ENCODE data around the gene SND1.

The SND1 gene

DNA sequence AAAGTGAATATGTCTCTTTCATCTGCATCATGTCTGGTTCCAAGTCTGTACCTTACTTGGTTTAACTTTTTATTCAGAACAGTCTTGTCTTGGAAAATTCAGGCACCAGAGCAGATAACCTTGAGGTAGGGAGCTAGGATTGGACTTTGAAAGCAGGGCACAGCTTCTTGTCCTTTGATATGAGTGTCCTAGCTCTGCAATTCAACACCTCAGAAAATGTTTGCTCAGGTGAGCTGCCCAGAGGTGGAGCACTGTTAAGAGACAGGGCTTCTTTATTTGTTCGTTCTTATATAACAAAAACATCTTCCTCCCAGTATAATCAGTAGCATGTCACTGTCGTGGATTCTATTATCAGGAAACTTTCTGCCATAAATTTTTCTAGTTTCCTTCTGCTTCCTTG, 260.9 kb downstream of the SND1 start:
- TF ChIP-seq, protein P1, sequence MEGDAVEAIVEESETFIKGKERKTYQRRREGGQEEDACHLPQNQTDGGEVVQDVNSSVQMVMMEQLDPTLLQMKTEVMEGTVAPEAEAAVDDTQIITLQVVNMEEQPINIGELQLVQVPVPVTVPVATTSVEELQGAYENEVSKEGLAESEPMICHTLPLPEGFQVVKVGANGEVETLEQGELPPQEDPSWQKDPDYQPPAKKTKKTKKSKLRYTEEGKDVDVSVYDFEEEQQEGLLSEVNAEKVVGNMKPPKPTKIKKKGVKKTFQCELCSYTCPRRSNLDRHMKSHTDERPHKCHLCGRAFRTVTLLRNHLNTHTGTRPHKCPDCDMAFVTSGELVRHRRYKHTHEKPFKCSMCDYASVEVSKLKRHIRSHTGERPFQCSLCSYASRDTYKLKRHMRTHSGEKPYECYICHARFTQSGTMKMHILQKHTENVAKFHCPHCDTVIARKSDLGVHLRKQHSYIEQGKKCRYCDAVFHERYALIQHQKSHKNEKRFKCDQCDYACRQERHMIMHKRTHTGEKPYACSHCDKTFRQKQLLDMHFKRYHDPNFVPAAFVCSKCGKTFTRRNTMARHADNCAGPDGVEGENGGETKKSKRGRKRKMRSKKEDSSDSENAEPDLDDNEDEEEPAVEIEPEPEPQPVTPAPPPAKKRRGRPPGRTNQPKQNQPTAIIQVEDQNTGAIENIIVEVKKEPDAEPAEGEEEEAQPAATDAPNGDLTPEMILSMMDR (IDR thresholded peaks at IDR 0.05; ENCODE audit: control extremely low read depth, extremely low read depth, low read depth, missing control alignments): no peak
- CTCF ChIA-PET: interaction anchor here (1.2 to 3.4 kb wide), 3 partner anchors 10 to 16 kb away, joined by 3 to 11 read pairs (median 6); no protein-coding TSS in a partner anchor
- POLR2A ChIA-PET: no interaction called here
- DNase-seq (ENCODE audit: extremely low spot score): no peak

DNA sequence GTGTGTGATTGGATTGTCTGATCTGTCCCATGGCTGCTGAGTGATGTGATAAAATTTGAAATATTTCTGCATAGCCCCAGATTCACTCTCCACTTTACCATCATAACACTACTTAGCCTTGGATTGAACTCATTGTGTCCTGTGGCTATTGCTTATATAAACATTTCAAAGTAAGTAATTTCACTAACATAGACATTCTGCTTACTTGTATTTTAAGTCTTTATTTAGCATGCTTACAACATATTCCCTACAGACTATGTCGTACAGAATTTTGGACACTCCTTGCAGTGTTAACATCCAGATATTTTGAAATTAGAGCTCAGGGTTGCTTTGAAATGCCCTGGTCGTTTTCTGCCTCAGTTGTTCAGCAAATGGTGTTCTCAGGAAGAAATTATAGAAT, 261.7 kb downstream of the SND1 start:
- ChIA-PET CTCF (interaction anchor here (1.2 to 3.4 kb wide), 3 partner anchors 11 to 17 kb away, joined by 3 to 11 read pairs (median 6); no protein-coding TSS in a partner anchor), POLR2A (no interaction called here)
- TF ChIP-seq, protein P1 (IDR thresholded peaks at IDR 0.05; ENCODE audit: control extremely low read depth, extremely low read depth, low read depth, missing control alignments): no peak
- DNase-seq (ENCODE audit: extremely low spot score): no peak

DNA sequence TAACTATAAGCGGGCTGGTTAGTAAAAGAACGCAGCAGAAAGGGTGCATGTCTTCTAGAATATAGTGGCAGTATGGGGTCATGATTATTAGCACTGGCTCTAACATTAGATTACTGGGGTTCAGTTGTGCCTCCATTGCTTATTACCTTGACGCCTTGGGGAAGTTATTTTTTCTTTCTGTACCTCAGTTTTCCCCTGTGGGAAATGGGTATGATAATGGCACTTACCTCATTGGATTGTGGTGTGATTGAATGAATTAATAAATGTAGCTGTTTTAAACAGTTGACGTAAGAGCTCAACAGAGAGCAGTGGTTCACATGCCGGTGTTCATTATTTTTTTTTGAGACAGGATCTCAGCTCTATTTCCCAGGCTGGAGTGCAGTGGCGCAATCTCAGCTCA, 262.7 kb downstream of the SND1 start:
- POLR2A ChIA-PET: no interaction called here
- no peak for DNase-seq (ENCODE audit: extremely low spot score)
- CTCF ChIA-PET: interaction anchor here (0.9 to 3.4 kb wide), 5 partner anchors 8 to 34 kb away, joined by 3 to 11 read pairs (median 3); no protein-coding TSS in a partner anchor
- TF ChIP-seq, protein P1 (IDR thresholded peaks at IDR 0.05; ENCODE audit: control extremely low read depth, extremely low read depth, low read depth, missing control alignments): no peak

DNA sequence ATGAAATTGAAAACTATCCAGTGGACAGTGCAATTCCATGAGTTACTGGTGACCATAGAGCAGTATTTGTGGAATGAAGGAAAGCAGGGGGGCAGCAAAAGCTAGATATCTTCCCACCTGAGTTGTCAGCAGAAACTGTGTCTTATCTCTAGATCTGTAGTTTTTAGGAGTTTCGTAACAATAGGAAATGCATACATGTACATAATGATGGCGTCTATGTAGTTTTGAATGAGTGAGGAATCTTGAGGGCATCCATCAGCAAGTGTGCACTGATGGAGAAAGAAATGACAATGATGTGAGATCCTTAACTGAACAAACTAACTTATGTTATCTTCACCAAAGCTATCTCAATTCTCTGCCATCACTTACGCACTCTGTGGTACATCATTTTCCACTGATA, 264.7 kb downstream of the SND1 start:
- CTCF ChIA-PET: interaction anchor here (1.1 to 2.6 kb wide), 4 partner anchors 8 to 20 kb away, joined by 3 to 8 read pairs (median 4); no protein-coding TSS in a partner anchor
- TF ChIP-seq, protein P1 (IDR thresholded peaks at IDR 0.05; ENCODE audit: control extremely low read depth, extremely low read depth, low read depth, missing control alignments): no peak
- POLR2A ChIA-PET: no interaction called here
- no peak for DNase-seq (ENCODE audit: extremely low spot score)

DNA sequence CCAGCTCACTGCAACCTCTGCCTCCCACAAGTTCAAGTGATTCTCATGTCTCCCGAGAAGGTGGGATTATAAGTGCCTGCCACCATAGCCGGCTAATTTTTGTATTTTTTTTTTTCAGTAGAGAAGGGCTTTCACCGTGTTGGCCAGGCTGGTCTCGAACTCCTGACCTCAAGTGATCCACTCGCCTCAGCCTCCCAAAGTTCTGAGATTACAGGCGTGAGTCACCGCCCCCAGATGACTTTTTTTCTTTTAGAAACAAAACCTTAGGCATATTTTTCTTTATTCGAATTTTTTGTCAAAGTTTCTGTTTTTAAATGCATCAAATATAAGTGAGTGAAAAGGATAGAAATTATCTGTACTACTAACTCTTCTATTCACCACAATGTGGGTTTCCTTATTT, 266.1 kb downstream of the SND1 start:
- DNase-seq (ENCODE audit: extremely low spot score): no peak
- TF ChIP-seq, protein P1 (IDR thresholded peaks at IDR 0.05; ENCODE audit: control extremely low read depth, extremely low read depth, low read depth, missing control alignments): no peak
- ChIA-PET CTCF (no interaction called here), POLR2A (no interaction called here)

DNA sequence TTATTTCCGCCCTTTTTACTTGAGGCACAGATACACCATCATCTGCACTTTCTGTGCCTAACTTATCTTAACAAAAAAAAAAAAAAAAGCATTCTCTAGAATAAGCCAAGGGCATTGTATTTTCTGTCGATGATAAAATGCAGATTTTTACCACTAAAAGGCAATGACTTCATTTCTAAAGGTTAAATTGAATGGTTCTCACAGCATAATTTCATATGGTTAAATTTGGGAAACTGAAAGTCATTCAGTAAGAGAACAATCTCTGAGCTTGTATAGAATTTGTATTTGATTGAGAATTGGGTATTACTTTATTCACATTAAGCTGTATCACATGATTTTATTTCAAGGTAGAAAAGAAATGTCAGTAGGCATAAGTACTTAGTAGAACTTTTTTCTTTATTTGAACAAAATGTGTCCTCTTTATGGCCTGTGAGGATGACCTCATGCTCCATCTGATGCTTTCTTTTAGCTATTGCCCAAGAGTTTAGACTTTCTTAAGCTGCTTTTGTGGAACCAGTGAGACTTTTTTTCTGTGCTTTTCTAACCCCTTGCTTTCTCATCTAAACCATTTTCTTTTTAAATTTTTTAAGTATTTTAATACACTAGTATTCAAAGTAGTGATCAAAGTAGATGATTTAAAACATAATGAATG, 268.9 kb downstream of the SND1 start:
- TF ChIP-seq, protein P1 (IDR thresholded peaks at IDR 0.05; ENCODE audit: control extremely low read depth, extremely low read depth, low read depth, missing control alignments): no peak
- ChIA-PET POLR2A (no interaction called here), CTCF (interaction anchor here (1.0 to 1.5 kb wide), 4 partner anchors 10 to 31 kb away, joined by 3 to 6 read pairs (median 4); no protein-coding TSS in a partner anchor)
- DNase-seq (ENCODE audit: extremely low spot score): no peak
